ENCODE data around the gene PARD6B.
"Not testable (repeated sequence)": the region's sequence is repeated elsewhere in the genome, so short reads cannot be mapped to it uniquely, and the experiment has no call there.

- TF ChIP-seq, protein P1, sequence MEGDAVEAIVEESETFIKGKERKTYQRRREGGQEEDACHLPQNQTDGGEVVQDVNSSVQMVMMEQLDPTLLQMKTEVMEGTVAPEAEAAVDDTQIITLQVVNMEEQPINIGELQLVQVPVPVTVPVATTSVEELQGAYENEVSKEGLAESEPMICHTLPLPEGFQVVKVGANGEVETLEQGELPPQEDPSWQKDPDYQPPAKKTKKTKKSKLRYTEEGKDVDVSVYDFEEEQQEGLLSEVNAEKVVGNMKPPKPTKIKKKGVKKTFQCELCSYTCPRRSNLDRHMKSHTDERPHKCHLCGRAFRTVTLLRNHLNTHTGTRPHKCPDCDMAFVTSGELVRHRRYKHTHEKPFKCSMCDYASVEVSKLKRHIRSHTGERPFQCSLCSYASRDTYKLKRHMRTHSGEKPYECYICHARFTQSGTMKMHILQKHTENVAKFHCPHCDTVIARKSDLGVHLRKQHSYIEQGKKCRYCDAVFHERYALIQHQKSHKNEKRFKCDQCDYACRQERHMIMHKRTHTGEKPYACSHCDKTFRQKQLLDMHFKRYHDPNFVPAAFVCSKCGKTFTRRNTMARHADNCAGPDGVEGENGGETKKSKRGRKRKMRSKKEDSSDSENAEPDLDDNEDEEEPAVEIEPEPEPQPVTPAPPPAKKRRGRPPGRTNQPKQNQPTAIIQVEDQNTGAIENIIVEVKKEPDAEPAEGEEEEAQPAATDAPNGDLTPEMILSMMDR (IDR thresholded peaks at IDR 0.05; ENCODE audit: borderline replicate concordance, extremely low read depth, low read length, poor library complexity, severe bottlenecking): not testable (repeated sequence)
- not testable (repeated sequence) for TF ChIP-seq EZH2 (IDR thresholded peaks at IDR 0.05; ENCODE audit: borderline replicate concordance, low read depth, low read length, severe bottlenecking)
These were observed 47.6 kb downstream of the PARD6B start for GRCh38 chr20:50778994-50779393.
